DMS 273 (cell line): ENCODE data around the gene SOHLH2.

Source experiments
- DNase-seq: peaks from one replicate; lab custom pipeline; 2025; ENCODE audit not compliant: unreplicated experiment; lab: John Stamatoyannopoulos, UW

Gene SOHLH2

GRCh38 chr13:36190771-36191170 lies 23.6 kb downstream of the SOHLH2 start:
- DNase-seq, result no peak

DNA sequence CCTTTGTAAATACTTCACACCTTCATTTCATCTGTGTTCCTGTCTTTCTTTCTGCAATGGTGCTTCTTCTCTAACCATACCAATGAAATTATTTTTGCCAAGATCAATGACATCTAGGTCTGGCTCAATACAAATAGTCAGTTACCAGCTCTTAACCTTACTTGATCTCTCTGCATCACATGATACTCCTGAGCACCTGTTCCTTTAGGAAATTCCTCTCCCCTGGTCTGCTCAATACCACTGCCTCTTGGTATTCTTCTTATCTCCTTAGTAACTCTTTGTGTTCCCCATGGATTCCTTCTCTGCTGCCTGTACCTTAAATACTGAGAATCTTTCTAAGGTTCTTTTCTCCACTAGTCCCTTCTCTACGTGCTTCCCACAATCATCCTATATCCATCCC lies 25.9 kb downstream of the SOHLH2 start:
- DNase-seq, result no peak

DNA sequence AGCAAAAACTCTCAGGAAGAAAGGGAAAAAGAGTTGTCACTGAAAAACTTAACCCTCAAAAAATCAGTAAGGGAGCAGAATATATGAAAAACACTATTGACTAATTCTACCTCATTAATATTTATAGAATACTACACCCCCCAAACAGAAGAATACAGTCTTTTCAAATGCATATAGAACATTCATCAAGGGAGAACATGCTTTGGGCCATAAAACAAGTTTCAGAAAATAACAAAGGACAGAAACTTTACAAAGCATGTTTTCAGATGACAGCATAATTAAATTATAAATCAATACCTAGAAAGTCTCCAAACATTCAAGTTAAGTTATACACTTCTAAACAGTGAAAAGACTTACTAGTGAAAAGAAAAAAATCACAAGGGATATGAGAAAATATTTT lies 30.5 kb downstream of the SOHLH2 start:
- DNase-seq, result no peak

DNA sequence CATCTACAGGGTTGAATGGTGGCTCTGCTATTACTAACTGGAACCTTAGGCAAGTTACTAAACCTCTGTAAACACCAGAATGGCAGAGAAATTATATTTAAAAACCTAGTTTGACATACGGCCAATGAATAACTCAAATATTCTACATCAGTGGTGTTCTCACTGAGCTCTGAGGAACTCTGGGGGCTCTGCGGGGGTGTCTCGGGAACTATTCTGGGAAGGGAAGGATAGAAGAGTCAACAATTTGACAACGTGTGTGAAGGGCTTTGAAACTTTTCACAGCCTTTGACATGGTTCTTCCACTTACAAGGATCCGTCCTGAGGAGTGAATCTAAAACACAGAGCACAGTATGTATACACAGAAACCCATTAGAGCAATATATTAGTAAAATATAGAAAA lies 38.7 kb downstream of the SOHLH2 start:
- no peak for DNase-seq

DNA sequence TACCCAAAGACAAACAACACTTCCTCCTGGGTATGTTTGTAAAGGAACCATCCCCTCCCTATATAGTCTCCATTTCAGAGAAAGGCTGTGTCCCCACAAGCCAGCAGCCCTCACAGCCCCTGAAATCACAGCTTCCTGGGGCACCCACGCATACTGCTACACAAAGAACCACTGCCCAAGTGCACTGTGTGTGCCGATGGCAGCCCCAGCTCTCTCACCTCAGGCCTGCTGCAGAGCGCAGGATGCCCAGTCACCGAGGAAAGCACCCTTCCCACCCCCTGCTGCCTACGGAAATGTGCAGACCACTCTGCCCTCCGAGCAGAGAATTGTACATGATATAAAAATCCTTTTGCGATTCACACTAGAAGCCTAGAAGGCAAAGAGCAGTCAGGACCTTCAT lies 39.4 kb downstream of the SOHLH2 start:
- no peak for DNase-seq

DNA sequence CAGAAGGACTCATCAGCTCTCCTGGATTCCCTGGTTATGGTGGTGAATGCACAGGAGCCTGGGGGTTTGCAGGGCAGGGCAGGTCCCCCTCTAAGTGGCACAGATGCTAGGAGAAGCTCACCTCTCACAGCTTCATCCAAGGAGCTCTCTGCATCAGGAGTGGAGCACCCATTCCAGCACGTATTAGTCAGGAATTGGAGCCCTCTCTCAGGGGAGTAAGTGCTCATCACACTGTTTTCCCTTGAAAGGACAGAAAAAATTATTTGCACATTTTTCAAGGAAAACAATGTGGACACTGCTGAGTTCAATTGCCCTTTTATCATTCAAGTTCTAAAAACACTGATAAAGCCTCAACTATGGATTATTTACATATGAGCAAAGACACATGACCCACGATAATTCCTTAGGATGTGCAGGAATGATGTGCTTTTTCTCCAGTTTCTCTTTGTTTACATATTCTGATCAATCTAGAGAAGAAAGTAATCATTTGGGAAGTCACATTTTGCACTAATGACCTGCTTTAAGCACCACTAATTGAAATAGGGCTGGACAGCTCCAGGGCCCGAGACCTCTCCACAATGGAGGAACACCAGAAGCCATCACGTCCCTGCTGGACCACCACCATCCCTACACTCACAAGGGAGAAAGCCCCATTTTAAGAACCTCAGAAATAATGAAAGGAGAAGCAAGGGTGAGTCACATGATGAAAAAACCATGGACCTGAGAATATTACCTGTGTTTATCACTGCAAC lies 40.6 kb downstream of the SOHLH2 start:
- DNase-seq, result no peak

DNA sequence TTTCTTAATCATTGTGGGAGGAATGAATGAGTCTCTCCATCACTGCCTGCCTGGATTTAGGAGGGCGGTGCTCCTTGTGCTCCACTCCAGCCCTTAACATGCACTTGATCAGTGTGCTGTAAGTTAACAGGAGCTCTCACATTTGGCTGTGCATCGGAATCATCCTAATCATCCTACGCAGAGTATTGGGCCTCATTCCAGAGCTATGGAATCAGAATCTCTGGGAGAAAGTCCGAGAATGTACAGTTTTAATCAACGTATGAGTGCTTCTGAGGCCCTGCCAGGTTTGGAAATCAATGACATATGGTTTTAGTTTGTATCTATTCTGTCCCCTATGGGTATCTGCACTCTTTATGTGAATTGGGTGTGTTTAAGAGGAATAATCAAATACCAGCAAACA lies 48.3 kb downstream of the SOHLH2 start:
- DNase-seq, result no peak

DNA sequence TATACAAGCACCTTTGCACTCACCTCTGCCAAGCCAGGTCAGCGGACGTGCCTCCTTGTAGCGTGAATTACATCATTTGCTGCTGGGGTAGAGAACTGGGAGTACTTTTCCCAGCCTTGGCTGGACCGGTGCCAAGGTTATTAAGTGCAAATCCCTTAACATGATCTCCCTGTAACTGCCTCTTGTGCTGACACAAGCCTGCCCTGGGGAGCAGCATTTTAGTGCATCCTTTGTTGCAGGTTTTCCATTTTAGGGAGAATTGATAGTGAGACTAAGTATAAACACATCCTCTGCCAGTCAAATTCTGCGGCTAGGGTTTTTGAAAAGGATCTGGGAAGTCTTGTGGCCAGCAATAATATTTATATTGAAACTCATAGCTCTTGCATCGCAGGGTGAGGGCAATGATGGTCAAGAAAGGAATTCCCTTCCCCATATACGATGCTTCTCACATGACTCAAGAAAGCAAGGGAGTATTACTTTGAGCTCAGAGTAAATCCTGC lies 50.5 kb downstream of the SOHLH2 start:
- DNase-seq, result peak; percentile 74

DNA sequence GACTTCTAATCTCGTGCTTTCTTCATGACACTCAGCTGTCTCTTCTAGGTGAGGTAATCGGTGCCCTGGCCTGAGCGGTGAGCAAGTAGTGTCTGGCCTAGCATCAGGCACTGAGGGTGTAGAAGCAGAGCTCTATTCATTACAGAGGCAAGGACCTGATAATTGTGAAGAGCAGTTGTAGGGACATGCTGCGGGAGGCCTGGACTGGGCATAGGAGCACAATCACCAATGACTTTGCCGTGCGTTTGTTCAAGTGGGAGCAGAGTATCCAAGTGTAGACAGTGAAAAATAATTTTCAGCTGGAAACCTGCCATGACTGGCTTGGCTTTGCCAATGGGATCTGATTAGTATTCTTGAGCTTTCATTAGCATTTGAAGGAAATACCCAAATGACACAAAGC lies 51.1 kb downstream of the SOHLH2 start:
- DNase-seq, result peak; percentile 11

GRCh38 chr13:36160297-36160696 lies 54.1 kb downstream of the SOHLH2 start:
- no peak for DNase-seq

DNA sequence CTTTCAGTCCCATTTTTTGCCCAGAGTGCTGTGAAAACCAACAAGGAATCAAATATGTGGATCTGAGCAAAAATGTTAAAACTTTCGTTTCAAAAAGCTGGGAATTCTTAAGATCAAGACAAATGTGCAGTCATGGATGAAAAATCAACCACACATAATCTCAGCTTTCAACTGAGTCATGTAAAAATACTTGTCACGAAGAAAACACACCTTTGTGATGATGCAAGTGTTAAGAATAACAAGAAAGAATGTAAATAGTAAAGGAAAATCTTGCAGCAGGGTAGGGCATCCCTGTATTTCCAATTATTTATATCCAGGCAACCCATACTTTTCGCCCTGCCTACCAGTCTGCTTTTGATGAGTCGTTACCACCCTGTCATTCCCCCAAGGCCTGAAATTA lies 55.7 kb downstream of the SOHLH2 start:
- DNase-seq, result no peak

- no peak for DNase-seq
Observed at GRCh38 chr13:36157480-36157879, 56.9 kb downstream of the SOHLH2 start.

- no peak for DNase-seq
Observed at GRCh38 chr13:36154567-36155291, 59.6 kb downstream of the SOHLH2 start.

- DNase-seq, result no peak
Observed at GRCh38 chr13:36151591-36151990, 62.8 kb downstream of the SOHLH2 start.

- DNase-seq, result no peak
Observed at GRCh38 chr13:36148446-36148845, 65.9 kb downstream of the SOHLH2 start.

GRCh38 chr13:36147330-36147729 lies 67.0 kb downstream of the SOHLH2 start:
- no peak for DNase-seq

DNA sequence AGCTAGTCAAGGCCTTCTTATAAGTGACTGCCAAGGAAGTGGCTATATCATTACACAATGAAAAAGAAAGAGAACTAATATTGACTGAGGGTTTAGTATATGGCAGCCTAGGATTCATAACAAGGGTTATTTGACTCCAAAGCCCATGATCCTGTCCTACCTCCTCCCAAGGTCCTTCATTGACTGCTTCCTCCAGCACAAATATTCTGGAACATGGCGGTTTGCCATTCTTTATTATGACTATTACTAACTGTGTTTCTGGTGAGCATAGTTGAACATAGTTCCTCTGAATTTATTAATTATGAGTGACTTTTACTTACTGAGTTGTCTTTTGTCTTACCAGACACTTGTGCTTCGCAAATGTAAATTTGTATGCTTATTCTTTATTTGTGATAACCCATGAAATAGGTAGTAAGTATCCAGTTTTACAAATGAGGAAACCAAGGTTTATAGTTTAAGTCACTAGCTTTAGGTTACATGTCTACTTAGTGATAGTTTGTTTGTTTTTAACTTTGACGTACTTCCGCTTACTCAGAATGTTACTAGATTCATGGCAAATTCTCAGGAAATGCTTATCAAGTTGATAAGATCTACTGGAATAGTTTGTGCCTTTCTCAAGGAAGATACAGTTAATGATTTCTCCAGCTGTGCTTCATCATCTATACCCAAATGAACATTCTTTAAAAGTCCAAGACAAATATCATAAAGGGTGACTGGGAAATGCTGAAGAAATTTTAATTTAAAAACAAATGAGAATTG lies 67.7 kb downstream of the SOHLH2 start:
- DNase-seq, result no peak

GRCh38 chr13:36143738-36144137 lies 70.6 kb downstream of the SOHLH2 start:
- no peak for DNase-seq

DNA sequence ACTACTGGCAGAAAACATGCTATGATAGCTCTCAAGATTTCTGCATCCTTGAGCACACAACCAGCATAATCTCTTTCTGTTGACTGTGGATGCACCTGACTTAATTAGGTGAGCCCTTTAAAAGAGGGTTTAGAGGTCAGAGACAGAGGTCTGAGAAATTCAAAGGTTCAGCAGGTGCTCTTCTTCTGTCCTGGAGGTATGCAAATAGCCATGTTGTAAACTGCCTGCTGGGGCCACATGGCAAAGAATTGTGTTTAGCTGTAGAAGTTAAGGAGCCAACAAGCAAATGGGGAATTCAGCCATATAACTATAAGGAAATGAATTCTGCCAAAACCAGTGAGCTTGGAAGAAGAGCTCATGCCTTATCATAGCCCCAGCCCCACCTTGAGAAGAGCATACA lies 71.6 kb downstream of the SOHLH2 start:
- DNase-seq, result no peak

- no peak for DNase-seq
Observed at GRCh38 chr13:36135876-36136275, 78.5 kb downstream of the SOHLH2 start.

DNA sequence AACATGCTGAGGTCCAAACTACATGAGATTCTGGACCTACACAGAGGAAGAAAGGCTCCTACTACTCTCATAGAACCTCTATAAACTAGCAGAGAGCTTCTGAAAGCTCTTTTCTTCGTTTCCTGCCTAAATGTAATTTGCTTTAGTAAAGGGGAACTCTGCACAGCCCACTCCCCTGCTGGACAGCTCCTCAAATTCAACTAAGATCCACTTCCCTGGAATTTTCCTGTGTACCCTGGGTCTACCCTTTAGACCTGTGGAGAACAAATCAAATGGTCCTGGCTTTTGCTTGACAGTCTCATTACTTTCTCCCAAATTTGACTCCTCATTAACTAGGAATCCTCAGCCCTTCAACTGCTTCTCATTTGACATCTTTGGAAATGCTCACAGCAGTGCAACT lies 79.7 kb downstream of the SOHLH2 start:
- no peak for DNase-seq
